ENCODE results near the gene TARS3.
A peak's percentile ranks its signal among the peaks of the same experiment; 100 is the strongest.

Gene TARS3

DNA sequence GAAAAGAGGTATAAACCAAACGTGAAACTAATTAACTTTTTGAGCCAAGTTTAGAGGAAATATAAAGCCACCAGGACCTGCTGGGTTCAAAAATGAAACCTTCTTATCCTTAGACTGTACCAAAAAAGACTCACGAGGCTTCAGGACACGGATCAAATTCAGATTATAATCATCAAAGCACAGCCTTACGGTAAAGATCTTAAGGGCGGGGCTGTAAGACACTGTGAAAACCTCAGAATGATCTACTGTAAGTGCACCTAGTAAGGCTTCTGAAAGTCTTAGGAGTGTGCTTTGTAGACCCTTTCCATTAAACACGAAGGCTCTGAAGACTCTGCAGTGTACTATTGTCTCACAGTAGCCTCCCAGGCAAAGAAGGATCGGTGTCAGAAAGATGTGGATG is 26.8 kb downstream of the TARS3 start:
- peak; percentile 13 for DNase-seq

DNA sequence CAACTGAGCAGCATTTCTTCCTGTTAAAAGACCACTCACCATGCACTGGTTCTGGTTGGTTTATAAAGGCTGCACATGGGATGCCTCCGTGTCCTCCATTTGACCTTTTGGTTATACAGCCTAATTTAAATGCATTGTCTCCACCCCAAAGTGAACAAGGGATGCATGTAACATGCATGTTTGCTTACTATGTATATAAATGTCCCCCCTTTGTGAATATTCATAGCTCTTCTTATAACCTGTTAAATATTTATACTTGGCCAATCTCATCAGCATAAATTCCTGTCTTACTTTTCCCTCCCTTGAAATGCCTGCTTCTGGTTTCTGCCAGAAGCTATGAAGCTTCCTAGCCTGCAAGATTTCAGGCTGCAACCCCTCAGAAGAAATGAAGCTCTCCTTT is 27.4 kb downstream of the TARS3 start:
- no peak for DNase-seq

DNA sequence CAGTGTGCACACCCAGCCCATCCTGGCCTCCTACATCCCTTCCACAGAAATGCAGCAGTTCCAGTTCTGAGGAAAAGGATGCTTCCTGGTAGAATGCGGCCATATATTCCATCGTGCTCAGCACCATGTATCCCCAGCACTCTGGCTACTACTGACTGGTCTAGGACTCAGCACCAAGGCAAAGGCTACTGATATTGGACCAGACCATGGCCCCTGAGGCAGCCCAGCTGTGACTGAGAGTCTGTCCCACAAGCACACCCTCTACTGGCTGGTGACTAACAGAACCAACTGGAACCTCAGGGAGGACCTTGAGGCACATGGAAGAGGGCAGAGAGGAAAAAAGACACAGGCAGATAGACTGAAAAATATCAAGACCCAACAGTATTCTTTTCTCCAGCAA is 30.0 kb downstream of the TARS3 start:
- DNase-seq, result peak; percentile 2

DNA sequence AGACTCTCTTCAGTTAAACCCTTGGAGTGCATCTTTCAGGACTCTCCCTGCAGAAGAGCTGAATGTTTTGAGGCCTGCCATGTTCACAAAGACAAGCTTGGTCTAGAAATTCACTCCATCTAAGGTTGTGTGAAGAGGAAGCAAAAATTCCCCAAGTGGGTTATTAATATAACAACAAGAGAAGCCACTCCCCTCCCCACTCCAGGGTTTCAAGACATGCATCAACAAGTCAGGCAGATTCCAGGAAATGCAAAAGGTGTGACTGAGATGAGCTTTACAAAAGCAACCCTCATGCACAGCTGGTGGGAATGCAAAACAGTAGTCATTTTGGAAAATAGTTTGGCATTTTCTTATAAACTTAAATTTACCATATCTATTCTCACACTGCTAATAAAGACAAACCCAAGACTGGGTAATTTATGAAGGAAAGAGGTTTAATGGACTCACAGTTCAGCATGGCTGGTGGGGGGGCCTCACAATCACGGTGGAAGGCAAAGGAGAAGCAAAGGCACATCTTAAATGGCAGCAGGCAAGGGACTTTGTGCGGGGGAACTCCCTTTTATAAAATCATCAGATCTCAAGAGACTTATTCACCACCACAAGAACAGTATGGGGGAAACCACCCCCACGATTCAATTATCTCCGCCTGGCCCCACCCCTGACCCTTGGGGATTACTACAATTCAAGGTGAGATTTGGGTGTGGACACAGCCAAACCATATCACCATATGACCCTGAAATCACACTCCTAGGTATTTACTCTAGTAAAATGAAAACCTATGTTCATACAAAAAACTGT is 31.3 kb downstream of the TARS3 start:
- peak; percentile 38 for DNase-seq

DNA sequence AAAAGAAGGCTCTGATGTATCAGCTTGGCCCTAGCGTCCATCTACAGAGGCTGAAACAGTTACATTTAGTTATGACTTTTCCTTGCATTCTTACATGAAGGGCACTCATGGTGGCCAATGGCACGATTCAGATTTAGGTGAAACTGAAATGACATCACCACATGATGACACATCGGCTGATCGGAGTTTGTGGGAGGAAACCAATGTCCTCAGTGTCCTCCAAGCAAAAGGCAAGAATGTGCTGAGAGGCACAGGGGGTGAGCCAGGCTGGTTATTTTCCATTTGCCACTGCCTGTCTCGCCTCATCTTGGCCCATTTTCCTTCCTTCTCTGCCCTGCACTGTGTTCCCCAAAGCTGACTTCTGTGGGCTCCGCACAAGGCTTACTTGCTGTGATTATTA is 34.4 kb downstream of the TARS3 start:
- peak; percentile 64 for DNase-seq

DNA sequence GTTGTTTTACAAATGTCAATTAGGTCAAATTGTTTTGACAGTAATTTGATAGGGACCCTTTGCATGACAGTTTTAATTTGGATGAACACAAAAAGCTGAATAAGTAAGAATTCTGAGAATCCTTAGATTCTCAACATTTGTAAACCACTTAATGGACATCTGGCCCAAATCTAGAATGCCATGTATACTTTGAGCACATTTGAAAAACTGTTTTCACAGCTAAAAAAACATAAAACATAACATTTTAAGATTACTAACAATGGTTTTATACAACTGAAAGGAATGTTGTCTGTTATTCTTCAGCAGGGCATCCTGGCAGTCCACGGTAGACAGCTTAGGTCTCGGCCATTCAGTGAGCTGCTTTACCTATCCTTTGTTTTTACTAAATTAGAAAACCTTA is 37.6 kb downstream of the TARS3 start:
- no peak for DNase-seq

DNA sequence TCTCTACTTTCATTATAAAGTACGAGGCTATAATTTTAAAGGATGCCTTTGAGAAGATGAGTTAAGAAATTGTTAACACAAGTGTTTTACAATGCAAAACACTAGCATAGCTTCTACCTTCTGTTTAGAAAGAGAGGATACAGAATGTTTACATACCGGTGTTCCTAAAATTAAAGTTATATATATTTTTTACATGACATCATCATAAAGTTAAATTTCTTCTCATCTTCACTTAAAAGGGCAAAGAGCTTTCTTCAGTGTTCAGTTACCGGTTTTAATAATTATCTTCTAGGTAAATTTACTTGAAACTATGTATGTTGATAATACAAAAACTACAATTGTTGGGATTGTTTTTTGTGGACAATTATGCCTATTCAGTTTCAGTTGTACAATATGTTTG is 39.4 kb downstream of the TARS3 start:
- DNase-seq, result no peak

DNA sequence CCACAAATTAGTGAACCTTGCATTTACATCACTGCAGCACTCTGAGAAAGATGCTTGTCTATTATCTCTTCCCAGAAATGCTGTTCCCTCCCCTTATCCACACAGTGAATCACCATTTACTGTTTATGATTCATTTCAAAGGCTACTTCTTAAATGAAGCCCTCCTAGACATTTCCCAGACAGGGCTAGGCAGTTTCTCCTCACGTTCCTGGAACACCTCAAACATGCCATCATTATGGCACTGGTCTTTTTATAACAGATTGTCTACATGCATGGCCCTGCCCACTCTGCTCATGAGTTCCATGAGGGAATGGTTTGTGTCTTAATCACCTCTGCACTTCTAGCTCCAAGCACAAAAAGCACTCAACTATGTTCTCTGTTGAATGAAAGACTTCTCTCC is 39.9 kb downstream of the TARS3 start:
- no peak for DNase-seq

DNA sequence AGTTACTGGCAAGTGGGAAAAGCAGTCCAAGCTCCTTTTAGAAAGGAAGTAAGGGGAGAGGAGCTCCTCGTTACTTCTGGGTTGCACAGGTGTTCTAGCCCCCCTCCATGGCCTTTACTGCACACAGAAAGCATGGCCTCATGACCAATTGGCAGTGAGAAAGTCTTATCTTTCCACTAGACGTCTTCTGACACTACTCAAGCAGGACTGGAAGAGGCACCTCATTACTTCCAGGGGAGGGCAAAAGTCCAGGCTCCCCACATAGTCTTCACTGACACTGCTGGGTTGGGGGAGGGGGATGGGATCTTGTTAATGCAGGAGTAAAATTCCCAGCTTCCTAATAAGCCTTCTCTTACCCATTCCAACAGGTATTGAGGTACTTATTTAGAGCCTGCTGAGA is 44.5 kb downstream of the TARS3 start:
- no peak for DNase-seq

DNA sequence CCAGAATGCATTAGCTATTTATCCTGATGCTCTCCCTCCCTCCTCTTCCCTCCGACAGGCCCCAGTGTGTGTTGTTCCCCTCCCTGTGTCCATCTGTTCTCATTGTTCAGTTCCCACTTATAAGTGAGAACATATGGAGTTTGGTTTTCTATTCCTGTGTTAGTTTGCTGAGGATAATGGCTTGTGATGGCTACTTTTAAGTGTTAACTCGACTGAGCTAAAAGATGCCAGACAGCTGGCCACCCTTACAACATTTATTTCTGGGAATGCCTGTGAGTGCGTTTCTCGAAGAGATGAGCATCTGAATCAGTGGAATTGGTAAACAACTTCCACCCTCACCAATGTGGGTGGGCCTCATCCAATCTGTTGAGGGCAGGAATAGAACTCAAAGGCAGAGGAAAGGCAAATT is 47.3 kb downstream of the TARS3 start:
- DNase-seq, result no peak

DNA sequence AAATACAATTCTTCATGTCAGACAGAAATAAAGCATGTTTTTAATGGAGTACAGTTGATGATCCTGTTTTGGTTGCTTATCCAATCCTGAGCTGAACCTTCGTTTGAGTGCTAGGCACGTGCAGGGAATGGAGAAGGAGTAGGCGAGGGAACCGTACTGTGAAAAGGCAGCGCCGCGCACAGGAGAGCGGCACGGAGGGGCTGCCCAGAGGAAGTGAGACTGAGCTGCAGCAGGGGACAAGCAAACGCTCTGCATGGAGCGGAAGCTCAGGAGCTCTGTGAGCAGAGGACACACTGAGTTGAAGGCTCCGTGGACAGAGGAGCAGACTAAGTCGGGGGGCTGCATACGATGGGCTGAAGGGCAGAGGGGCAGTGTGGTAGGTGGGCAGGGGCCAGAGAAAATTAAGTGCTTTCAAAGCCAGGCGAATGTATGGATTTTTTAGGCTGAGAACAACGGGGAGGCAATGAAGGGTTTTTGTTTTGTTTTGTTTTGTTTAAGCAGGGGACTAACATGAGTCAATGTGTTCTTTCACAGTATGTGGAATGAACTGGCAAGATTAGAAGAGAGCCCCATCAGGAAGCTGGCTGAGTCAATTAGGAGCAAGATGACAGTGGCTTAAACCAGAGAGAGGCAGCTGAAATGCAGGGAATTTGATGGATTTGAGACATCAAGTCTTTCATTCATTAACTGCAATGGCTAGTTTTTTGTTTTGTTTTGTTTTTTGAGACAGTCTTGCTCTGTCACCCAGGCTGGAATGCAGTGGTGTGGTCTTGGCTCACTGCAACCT is 48.3 kb downstream of the TARS3 start:
- DNase-seq, result peak; percentile 81

DNA sequence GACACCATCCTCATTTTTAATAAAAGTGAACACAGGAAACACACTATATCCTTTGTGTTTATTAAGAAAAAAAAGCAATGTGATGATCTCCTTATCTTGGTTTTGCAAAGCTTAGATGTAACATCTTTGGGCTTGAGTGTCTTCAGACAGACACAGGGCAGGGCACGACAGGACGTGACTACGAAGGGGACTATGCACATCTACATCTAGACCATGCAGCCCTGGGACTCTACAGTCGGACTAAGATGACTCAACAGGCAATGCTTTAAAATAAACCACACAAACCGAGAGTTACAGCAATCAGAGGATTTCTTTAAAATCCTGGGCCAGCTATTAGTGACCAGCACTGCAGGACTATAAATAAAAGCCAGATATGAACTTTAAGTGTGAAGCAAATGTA is 49.3 kb downstream of the TARS3 start:
- DNase-seq, result peak; percentile 60

DNA sequence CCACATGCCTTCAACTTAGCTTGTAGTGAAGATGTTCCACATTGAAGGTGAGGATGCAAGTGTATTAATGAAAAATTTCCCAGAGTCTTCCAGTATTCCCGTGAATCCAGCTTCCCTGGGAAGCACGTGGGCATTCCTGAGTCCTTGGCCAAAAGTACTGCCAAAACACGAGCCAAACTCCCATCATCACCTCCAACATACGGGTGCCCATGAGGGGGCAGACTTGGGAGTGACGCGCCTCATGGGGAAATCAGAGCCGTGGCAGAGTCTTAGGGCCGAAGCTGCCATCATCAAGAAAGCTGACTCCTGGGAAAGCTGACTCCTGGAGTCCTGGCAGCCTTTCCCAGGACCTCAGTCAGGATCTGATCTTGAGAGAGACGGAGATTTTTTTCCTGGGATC is 52.0 kb downstream of the TARS3 start:
- no peak for DNase-seq

DNA sequence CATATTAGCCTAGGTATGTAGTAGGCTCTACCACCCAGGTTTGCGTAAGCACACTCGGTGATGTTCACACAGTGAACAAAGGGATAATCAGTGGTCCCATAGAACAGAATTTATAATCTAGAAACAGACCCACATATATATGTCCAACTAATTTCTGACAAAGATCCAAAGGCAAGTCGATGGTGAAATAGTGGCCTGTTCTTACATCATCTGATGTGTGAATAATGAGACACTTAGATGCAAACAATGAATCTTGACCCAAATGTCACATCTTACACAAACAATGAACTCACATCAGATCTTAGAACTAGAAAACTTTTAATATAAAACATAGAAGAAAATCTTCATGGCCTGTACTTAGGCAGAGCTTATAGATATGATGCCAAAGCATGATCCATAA is 54.5 kb downstream of the TARS3 start:
- no peak for DNase-seq

DNA sequence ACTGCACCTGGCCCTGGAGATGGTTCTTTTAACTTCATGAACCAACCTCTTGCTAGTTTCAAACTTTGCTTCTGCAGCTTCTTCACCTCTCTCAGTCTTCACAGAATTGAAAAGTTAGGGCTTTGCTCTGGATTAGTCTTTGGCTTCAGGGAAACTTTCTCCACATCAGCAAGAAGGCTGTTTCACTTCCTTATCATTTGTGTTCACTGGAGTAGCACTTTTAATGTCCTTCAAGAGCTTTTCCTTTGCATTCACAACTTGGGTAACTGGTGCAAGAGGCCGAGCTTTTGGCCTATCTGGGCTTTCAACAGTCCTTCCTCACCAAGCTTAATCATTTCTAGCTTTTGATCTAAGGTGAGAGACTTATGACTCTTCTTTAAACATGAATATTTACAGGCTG is 56.4 kb downstream of the TARS3 start:
- no peak for DNase-seq

DNA sequence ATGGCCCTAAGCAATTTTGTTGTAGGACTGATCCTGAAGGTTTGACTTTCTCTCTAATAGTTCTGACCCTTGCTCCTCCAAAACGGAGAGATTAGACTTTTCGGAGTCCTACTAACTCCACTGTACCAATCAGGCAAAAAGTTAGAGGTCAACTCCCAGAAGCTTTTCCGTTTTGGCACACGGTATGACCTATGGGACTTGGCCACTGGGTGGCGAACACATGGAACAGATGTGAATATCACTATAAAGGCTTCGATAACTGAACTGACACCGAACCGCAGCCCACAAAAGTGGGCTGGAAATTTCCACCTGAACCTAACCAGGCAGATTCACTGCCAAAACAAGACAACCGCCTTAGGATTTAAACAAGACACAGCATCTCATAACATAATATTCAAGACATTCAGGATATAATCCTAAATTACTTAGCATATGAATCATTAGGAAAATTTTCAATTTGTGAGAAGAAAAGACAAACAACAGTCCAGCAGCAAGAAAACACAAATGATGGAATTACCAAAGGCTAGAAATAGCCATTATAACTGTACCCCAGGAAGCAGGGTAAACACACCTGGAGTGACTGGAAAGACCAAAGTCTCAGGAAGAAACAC is 59.9 kb downstream of the TARS3 start:
- DNase-seq, result no peak

DNA sequence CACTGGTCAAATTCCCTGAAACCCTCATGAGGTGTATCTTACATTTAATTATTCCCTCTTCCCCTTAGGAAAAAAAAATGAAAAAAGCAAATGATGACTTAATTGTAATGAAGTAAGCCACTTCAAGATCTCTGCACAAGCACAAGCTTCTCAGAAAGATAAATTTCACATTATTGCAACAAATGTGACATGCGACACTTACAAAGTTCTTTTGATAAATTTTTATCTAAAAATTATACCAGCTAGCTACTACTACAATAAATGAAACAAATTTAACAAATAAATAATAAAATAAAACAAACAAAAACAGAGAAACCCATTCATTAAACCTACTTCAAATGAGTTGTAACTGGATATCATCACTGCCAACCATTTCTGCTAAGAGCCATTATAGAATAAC is 62.1 kb downstream of the TARS3 start:
- no peak for DNase-seq

DNA sequence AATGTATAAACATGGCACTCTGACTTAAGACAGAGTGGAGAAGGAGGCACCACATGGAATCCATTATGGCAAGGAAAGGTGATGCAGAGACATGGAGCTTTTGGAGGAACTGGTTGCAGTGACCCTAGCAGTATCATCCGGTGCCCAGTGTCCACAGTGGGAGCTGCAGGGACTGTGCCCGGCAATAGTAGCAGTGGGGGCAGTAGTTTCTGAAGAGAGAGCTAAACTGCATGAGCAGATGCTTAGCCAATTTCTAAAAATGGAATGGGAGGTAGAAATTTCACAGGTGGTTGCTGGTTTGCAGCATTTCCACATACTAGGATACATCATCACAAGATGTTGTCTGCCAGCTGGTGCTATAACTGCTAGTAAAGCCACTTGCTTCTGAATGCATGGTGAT is 64.3 kb downstream of the TARS3 start:
- no peak for DNase-seq

DNA sequence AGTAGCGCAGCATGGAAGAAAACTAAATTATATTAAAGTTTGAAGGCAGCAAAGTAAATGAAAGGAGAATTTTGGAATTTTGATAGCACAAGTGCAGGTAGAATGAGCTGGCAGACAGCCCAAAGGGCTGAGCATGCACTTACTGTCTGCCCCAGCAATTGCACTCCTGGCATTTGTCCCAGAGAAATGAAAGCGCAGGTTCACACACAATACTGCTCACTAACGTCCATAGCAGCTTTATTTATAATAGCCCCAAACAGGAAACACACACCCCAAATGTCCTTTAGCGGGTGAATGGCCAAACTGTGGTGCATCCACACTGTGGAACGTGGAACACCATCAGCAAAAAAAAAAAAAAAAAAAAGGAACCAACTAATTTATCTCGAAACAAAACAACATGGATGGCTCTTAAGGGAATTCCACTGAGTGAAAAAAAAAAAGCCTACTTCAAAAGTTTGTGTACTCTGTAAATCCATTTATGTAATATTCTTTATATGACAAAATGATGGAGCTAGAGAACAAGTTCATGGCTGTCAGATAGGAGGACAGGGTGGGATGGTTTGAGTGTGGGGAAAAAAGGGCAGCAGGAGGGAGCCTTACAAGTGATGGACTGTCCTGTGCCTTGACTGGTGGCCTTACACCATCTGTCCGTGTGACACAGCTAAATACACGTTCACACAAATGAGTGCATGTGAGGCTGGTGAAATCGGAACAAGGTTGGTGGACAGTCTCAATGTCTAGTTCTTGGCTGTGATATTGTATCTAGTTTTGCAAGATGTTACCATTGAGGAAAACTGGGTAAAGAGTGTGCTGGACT is 66.1 kb downstream of the TARS3 start:
- no peak for DNase-seq

DNA sequence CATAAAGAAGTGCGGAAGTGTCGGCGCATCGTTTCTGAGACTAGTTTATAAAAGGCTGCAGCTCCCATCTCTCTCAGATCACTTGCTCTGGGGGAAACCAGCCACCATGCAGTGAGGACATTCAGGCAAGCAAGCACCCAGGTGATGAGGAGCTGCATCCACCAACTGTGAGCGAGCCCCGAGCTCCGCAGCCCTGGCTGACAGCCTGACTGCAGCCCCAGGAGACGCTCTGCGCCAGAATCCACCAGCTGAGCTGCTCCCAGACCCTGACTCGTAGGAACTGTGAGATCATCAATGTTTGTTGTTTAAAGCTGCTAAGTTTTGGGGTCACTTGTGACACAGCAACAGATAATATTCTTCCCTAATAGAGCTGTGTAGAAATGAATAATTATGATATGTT is 67.1 kb downstream of the TARS3 start:
- DNase-seq, result no peak

DNA sequence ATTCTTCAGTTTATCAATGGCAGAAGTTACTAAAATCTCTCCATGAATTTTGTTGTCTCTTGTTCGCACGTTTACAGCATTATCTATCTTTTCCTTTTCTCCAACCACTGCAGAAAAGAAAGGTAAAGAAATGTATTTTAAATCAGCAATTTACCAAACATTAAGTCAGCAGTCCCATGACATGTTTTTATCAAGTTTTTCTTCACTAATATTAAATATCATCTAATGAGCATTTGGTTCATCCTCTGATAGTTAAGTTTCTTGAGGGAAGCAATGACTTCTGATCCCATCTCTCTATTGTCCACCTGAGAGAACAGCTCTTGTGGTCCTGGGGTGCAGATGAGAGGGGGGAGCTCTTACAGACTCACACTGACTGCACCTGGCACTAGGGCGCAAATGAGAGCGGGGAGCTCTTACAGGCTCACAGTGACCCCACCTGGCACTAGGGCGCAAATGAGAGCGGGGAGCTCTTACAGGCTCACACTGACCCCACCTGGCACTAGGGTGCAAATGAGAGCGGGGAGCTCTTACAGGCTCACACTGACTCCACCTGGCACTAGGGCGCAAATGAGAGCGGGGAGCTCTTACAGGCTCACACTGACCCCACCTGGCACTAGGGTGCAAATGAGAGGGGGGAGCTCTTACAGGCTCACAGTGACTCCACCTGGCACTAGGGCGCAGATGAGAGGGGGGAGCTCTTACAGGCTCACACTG is 69.5 kb downstream of the TARS3 start:
- peak; percentile 26 for DNase-seq

DNA sequence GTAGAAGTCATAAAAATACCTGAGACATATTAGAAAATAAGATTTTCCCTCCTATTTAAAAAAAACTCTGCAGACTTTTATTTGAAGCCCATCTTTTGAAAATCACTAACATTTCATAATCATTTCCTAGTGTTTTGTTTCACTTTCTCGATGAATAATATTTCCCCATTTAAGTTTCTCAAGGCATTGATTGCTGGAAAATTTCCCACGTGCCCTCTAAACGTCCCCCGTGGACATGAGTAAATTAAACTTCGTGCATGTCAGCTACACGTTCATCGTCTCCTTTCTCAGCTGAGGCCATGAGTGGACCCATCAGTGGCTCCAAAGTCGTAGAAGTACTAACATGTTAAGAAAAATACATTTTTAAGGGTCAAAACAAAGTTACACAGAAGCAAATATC is 70.1 kb downstream of the TARS3 start:
- no peak for DNase-seq

Measured in activated CD4-positive, alpha-beta T cell treated with anti-CD3 and anti-CD28 coated beads, Interleukin-10, Interleukin-2, amounts not matched to agents 100 ng/mL and 50 ng/mL, durations not matched to agents 16 hours and 8 hours (primary cell).